UCSD-AML1 (cell line): ENCODE measurements around the gene FAM110C.
A peak's percentile ranks its signal among the peaks of the same experiment; 100 is the strongest.
"Not testable (repeated sequence)": the region's sequence is repeated elsewhere in the genome, so short reads cannot be mapped to it uniquely, and the experiment has no call there.

Experiments
- DNase-seq: peaks from one replicate; lab custom pipeline; 2025; ENCODE audit not compliant: unreplicated experiment; lab: John Stamatoyannopoulos, UW

The FAM110C gene, protein sequence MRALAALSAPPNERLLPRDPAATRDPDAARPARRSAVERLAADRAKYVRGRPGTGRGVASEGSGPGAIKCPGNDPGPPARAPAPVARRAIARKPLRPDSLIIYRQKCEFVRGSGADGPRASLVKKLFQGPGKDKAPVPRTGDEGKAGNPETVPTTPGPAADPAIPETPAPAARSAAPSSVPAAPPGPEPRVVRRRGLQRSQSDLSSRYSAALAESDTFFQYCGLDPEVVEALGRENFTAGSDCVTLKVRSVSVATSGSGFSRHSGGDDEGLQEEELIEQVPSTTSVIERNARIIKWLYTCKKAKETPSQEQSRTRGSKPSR

DNA sequence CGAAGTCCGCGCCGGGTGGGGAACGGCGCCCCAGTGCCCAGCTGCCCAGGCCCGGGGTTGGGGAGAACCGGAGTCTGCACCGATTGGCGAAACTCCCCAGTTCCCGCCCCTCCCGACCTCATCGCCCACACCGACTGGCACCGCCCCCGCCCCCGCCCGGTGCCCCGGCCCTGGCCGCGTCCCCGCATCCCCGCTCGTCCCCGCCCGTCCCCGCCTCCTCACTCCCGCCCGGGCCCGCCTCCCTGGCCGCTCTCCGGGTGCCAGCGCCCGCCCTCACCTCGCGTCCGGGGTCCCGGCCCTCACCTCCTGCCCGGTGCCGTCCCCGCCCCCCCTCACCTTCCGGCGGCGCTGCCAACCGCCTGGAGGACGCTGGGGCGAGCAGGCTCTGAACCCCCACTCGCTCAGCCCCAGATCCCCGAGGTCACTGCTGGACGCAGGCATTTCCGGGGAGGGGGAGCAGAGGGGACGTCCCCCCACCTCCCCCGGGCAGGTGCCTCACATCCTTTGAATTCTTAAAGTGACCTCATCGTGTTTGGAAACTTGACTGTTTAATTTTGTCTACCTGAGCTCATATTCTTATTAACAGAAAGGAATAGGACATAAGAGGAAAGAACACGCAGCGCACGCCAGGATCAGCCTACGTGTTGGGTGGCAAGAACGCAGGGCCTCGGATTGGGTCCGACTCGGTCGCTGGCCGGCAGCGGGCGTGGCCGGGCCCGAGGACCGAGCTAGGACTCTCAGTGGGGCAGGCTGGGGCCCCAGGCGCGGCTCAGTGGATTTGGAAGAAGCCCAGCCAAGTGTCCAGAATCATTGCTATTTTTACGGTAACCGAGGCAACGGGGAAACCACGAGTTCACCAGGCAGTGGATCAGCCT, at the start of gene FAM110C:
Gene FAM110C, minus strand, starts transcription at position 35 of the 875 bp plus-strand sequence. CDS start 120 bp downstream, outside the sequence.
- no peak for DNase-seq

DNA sequence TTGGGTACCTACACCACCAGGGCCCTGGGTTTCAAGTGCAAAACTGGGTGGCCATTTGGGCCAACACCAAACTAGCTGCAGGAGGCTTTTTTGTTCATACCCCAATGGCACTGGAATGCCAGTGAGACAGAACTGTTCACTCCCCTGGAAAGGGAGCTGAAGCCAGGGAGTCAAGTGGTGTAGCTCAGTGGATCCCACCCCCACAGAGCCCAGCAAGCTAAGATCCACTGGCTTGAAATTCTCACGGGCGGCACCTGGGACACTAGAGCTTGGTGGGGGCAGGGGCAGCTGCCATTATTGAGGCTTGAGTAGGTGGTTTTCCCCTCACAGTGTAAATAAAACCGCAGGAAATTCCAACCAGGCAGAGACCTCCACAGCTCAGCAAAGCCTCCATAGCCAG, 46.0 kb upstream of the FAM110C start:
- DNase-seq: no peak

DNA sequence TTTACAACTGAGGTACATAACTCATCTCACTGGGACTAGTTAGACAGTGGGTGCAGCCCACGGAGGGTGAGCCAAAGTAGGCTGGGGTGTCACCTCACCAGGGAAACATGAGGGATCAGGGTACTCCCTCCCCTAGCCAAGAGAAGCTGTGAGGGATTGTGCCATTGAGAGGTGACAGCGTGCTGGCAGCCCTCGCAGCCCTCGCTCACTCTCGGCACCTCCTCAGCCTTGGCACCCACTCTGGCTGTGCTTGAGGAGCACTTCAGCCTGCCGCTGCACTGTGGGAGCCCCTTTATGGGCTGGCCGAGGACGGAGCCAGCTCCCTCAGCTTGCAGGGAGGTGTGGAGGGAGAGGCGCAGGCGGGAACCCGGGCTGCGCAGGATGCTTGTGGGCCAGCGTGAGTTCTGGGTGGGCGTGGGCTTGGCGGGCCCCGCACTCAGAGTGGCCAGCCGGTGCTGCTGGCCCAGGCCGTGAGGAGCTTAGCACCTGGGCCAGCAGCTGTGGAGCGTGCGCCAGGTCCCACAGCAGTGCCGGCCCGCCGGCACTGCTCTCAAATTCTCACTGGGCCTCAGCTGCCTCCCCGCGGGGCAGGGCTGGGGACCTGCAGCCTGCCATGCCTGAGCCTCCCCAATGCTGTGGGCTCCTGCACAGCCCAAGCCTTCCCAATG, 44.5 kb upstream of the FAM110C start:
- DNase-seq: no peak

DNA sequence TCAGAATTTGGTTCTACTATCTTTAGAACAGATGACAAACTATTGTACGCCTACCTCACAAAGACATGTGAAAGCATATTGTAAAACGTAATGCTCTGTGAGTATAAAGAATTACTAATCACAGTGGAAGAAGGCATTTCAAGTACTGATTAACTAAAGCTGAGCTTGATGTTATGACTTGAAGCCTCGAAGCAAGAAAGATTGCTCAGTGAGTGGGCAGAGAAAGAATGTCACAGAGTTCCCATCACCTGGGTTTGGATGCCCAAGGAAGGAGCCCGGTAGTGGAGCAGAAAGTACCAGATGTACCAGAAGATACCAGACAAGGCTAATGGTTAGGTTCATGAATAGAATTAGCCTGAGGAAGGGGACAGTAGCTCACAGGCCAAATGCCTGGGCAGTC, 39.5 kb upstream of the FAM110C start:
- no peak for DNase-seq

DNA sequence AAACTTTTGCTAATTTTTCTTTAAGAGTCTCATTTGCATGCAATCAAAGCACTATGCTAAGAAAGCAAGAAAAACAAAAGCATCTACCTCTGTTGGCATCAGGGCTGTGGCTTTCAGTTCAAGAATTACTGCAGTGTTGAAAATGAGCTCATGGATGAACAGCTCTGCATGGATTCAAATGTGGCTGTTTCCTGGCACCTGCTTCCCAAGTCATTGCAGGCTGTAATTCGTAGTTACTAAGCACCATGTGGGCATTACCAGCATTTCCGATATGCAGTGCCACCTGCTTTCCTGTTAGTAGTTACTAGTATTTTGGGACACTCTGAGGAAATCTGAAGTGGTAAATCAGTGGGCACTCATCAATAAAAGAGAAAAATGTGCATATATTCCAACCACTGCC, 37.8 kb upstream of the FAM110C start:
- no peak for DNase-seq

DNA sequence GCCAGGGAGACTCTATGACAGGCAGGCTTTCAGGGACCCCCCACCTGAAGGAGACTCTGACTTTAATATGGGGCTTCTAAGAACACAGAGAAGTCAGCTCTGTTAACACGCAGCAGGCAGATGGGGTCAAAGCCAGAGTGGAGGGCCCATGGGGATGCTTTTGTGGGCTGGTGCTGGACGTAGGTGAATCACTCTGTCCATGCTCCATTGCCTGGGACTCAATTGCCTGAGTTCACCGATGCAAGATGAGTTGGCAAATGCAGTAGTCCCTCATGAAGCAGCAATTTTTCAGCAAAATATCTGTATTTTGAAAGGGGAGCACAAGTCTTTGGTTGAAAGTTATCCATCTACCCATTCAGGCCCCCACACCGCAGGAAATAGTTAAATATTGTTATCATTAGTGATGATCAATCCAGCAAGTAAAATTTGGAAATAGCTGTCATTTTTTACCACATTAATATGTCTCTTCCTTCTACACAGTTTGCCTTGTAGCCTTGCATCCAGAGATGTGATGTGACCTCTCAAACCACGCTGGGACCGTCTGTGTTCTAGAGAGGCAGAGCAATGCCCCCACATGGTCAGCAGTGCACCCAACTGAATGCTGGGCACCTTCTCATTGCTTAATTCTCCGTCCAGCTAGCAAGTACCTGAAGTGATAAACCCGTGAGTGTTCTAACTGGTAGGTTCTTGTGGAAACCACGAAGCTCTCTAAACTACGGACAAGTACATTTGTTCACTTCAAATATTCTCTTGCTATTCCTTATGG, 34.8 kb upstream of the FAM110C start:
- no peak for DNase-seq

DNA sequence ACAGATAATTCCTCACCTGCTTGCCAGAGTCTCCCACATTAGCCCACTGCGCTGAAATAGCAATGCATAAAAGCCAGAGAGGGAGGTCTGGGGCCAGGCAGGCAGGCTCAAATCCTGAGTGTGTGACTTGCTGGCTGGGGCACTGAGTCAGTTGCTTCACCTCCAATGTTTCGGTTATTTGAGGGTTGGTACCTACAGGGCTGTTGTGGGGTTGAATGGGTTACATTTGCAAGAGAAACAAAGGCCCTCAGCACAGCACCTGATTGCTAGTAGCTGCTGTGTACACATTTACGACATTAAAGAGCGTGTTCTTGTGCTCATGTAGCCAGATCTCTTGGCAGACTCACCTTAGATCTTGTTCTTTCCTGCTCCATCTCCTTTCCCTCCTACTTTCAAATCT, 34.1 kb upstream of the FAM110C start:
- DNase-seq: no peak

DNA sequence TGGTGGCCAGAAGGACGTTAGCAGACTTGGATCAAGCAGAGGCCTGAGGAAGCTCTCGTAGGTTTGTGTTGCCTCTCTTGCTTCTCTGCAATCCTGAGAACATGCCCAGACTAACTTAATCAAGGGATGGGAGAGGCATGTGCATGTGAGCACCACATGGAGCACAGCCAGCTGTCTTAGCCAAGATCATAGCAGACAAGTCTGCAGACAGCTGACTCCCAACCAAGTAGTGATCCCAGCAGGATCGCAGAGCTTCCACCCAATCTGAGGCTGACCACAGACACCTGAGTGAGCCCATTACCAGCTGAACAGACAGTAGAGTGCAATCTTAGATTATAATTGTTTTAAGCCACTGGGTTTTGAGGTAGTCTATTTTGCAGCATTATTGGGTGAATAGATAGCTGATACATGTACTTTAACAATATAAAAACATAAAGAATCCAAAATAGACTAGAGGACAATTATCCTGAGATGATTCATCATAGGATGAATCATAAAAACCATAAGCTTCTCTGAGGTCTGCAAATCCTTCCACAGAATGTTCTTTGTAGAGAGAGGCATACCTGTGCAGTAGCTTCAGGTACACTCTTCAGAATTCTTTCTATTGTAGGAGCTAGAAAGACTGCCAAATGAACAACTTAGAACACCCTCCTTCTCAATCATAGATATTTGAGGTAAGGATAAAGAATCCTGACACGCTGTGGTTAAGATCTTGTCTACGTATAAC, 25.2 kb upstream of the FAM110C start:
- no peak for DNase-seq

DNA sequence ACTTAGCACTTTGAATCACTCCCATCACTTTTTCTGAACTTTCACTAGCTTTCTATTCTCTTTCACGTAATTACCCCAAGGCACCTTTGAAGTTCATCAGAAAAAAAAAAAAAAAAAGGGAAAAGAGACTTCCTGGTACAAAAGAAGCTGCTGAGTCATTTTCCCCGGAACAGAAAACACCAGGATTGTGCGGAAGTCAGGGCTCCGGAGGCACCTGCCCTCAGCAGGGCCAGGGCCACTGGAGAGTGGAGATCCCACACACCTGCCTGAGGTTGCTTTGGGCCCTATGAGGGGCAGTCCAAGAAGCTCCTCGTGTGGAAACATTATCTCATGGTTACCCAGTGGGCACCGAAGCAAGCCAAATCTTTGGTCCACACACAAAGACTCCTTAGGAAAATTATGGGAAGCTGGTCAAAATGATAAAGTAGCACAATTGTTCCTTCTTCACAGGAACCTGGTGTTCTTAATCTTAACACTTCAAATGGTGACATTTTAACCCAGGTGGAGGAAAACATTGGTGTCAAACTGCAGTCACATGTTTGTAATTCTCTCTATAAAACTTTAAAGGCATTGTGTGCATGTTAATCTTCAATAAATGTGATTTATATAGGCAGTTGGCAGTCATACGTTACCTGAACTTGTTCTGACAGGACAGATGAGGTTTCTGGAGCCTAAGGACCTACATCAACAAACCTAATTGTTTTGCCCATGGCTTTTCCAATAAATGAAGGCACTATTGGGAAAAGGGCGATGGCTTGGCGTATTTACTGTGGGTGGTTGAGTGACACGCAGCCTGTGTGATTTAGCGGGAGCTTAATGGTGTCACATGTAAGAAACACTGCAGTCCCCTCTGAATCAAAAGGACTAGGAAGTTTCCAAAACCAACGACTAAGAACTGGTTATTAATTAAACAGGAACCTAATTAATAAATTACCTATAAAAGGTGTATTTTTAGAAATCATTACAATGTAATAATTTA, 23.4 kb upstream of the FAM110C start:
- peak; percentile 24 for DNase-seq

DNA sequence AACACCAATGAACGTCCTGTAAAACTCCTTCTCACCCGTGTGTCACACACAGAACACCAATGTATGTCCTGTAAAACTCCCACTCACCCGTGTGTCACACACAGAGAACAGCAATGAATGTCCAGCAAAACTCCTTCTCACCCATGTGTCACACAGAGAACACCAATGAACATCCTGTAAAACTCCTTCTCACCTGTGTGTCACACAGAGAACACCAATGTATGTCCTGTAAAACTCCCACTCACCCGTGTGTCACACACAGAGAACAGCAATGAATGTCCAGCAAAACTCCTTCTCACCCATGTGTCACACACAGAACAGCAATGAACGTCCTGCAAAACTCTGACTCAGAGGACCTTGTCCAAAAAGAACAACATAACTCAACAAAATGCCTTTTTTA, 22.3 kb upstream of the FAM110C start:
- not testable (repeated sequence) for DNase-seq

DNA sequence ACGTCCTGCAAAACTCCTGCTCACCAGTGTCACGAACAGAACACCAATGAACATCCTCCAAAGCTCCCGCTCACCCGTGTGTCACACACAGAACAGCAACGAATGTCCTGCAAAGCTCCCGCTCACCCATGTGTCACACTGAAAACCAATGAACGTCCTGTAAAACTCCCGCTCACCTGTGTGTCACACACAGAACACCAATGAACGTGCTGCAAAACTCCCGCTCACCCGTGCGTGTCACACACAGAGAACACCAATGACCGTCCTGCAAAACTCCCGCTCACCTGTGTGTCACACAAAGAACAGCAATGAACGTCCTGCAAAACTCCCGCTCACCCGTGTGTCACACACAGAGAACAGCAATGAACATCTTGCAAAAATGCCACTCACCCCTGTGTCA, 20.5 kb upstream of the FAM110C start:
- no peak for DNase-seq

DNA sequence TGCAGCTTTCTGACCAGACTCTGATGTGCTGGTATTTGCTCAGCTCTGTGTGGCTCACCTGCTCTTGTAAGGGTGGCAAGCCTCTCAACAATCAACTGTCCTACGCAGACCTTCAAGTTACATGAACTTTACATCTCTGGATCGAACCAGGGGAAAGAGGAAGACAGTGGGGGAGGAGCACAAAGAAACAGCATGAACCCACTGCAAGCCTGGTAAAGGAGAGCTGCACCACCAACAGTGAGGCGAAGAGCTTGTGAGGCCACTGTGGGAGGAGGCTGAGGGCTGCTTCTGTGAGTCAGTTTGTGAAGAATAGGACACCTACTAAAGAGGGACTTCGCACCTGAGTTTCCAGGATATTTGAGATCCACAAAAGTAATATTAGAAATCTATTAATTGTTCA, 18.8 kb upstream of the FAM110C start:
- DNase-seq: no peak

DNA sequence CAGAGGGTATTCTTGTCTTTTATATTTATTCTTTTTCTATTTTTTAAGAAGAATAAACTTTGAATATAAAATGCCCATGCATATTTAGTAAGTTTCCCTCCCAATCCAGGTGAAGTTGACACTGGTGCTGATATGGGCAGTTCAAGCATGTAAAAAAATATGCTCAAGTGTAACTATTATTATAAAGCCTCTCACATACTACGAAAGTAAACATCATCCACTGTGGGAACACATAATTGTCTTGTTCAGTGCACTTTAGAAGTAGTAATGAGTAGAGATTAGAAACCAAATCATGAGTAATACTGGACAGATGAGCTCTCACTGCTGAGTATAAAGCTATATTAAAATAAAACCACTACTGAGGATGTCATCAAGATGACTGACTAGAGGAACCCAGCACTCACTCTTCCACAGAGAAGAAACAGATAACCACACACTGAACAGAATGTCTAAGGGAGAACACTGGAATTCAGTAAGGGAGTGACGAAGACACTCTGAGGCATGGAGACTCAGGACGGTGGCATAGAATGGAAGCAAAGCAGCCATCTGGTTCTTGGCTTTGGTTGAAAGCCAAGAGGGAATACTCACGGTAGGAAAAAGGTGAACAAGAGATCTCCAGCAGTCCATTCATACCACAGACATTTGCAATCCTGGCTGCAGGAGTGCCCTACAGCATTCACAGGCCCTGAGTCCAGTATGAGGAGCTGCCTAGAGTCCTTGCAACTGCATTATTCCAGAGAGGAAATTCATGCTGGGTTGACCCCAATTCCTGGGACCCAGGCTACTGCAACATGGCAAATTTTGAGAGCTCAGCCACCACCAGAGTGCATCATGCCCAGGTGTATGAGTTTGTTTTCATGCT, 9.5 kb upstream of the FAM110C start:
- no peak for DNase-seq

DNA sequence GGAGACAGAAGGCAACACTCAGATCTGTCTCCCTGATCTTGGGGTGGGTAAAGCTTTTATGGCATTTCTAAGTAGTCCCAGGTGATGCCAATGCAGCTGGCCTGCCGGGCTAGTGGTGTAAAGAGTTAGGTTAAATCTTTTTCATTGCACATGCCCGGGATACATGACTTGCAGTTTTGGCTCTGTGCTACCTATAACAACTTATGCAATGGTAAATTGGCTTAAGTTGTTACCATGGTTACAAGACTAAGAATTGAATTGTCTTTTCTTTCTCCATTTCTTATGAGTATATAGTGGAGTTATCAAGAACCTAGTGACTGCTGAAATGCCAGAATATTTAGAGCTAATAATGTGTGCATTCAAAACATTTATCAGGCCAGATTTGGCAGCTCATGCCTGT, 5.3 kb upstream of the FAM110C start:
- no peak for DNase-seq

DNA sequence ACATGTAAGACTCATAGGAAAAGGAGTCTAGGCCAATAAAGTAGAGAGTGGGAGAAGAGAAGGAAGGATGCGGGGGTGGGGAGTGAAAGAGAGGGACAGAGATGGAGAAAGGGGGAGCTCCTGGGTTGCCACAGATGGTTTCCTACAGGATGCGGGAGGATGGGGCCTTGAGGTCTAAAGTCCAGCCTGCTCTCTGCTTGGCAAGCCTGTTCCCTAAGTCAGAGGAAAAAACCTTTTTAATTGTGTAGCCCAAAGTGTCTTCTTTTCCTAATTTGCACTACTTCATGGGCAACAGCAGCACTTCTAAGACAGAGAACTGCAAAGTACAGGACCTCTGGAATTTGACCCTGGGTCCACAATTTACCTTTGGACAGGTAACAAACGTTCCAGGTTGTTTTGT, 1.4 kb upstream of the FAM110C start:
- no peak for DNase-seq

DNA sequence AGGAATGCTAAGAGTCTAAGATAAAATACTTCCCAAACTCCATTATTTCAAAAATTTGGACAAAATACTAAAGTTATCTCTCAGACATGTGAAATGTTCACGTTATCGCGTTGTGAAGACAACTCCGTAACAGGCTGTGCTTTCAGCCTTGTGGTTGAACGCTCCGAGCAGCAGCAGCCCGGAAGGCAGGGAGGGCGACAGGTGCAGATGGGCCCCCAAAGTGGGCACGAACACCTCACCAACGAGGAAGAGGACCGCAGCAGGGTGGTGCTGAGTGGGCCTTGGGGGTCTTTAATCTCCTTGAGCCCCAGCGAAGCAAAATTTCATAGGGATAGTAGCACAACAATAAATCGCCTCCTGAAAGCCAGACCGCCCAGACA, 1.0 kb upstream of the FAM110C start:
- no peak for DNase-seq

DNA sequence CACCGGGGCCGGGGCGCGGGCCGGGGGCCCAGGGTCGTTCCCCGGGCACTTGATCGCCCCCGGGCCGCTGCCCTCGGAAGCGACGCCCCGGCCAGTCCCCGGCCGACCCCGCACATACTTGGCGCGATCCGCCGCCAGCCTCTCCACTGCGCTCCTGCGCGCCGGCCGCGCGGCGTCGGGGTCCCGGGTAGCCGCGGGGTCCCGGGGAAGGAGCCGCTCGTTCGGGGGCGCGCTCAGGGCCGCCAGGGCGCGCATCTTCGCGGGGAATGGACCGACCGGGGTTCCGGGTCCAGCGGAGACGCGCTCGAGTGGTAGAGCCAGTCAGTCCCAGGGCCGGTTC, 204 bp downstream of the FAM110C start:
- DNase-seq: no peak

DNA sequence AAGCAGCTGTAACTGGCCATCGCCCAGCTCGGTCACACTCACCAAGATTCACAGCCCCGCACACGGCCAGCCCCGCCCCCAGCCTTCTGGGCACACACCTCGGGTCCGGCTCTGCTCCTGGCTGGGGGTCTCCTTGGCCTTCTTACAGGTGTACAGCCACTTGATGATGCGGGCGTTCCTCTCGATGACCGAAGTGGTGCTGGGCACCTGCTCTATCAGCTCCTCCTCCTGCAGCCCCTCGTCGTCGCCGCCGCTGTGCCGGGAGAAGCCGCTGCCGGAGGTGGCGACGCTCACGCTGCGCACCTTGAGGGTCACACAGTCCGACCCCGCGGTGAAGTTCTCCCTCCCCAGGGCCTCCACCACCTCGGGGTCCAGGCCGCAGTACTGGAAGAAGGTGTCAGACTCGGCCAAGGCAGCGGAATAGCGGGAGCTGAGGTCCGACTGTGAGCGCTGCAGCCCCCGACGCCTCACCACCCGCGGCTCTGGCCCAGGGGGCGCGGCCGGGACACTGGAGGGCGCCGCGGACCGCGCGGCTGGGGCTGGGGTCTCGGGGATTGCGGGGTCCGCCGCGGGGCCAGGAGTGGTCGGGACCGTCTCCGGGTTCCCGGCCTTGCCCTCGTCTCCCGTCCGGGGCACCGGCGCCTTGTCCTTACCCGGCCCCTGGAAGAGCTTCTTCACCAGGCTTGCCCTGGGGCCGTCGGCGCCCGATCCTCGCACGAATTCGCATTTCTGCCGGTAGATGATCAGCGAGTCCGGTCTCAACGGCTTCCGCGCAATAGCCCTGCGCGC, 769 bp downstream of the FAM110C start:
- DNase-seq: no peak
